ENCODE data around the gene SLC38A10. TPM values are rescaled to one million over a fixed set of nuclear protein-coding genes. Genes with fewer than 3 reads are reported as not detected.

SLC38A10 gene
- total and polyA plus RNA-seq, 2 of the 13 experiments (the other 11 are each of a cell fraction or from before 2014, with no cell fraction given), result 23.4 to 55.8 TPM

GRCh38 chr17:81244358-81245023, 50.6 kb downstream of the SLC38A10 start (continued):
- no peak for TF ChIP-seq RERE (CRISPR knock-in tag; IDR thresholded peaks at IDR 0.05; ENCODE audit: low read depth)
- no peak for TF ChIP-seq MBD4 (IDR thresholded peaks at IDR 0.05; ENCODE audit: borderline replicate concordance, low read length)
- TF ChIP-seq MTF2 (CRISPR knock-in tag; IDR thresholded peaks at IDR 0.05; ENCODE audit: borderline replicate concordance), result no peak
- TF ChIP-seq SMARCE1 (IDR thresholded peaks at IDR 0.05; ENCODE audit: borderline replicate concordance), result no peak
- TF ChIP-seq RBM22 (optimal IDR thresholded peaks at IDR 0.05; ENCODE audit: low read length), result no peak
- TF ChIP-seq DR1 (CRISPR knock-in tag; IDR thresholded peaks at IDR 0.05), result no peak
- TF ChIP-seq ZNF256 (CRISPR knock-in tag; conservative IDR thresholded peaks at IDR 0.05), result no peak
- no peak for TF ChIP-seq GPBP1L1 (CRISPR knock-in tag; IDR thresholded peaks at IDR 0.05)
- TF ChIP-seq PTBP1 (IDR thresholded peaks at IDR 0.05; ENCODE audit: low read depth, low read length, poor library complexity, severe bottlenecking), result no peak
- peak; percentile 63; the same call in 1 of the 2 replicates for TF ChIP-seq CENPT (CRISPR knock-in tag; IDR thresholded peaks at IDR 0.05; ENCODE audit: low read depth)
- TF ChIP-seq JDP2 (CRISPR knock-in tag; IDR thresholded peaks at IDR 0.05; ENCODE audit: borderline replicate concordance), result no peak
- TF ChIP-seq ZNF674 (CRISPR knock-in tag; IDR thresholded peaks at IDR 0.05; ENCODE audit: low read depth), result no peak
- TF ChIP-seq RBM39 (IDR thresholded peaks at IDR 0.05; ENCODE audit: low read depth, low read length, poor library complexity, severe bottlenecking), result no peak
- no peak for TF ChIP-seq ZNF12 (CRISPR knock-in tag; IDR thresholded peaks at IDR 0.05)
- TF ChIP-seq TEAD3 (CRISPR knock-in tag; optimal IDR thresholded peaks at IDR 0.05; ENCODE audit: borderline replicate concordance), result peak; percentile 42
- no peak for TF ChIP-seq THYN1 (CRISPR knock-in tag; IDR thresholded peaks at IDR 0.05; ENCODE audit: borderline replicate concordance, low read depth)
- TF ChIP-seq ZNF562 (CRISPR knock-in tag; IDR thresholded peaks at IDR 0.05; ENCODE audit: borderline replicate concordance), result no peak
- no peak for TF ChIP-seq MNT (IDR thresholded peaks at IDR 0.05)
- no peak for TF ChIP-seq ZNF260 (CRISPR knock-in tag; IDR thresholded peaks at IDR 0.05; ENCODE audit: borderline replicate concordance, low read depth)
- no peak for TF ChIP-seq GTF2F1 (IDR thresholded peaks at IDR 0.05; ENCODE audit: low read length)
- peak; percentile 16 for TF ChIP-seq YY1 (IDR thresholded peaks at IDR 0.05; ENCODE audit: insufficient read depth, insufficient replicate concordance, low read depth, low read length)
- no peak for TF ChIP-seq SNRNP70 (IDR thresholded peaks at IDR 0.05; ENCODE audit: low read depth, low read length)
- TF ChIP-seq ZNF354B (CRISPR knock-in tag; IDR thresholded peaks at IDR 0.05), result no peak

Data from HepG2 (cell line).